ENCODE data around the gene NPDC1.

Gene NPDC1

GRCh38 chr9:137055385-137056364 is 9.7 kb upstream of the NPDC1 start:
- no peak for DNase-seq

GRCh38 chr9:137054932-137055384 is 9.0 kb upstream of the NPDC1 start:
- Histone ChIP-seq H3K4me1 (ENCODE audit: low read length) (no peaks in the 10 kb centered on the region), H3K4me2 (ENCODE audit: low read depth, low read length) (no peak overlapping the region), H4K20me1 (ENCODE audit: insufficient read depth, low read length) (no peaks in the 10 kb centered on the region), H3K79me2 (ENCODE audit: low read length) (no peaks in the 10 kb centered on the region), H2AFZ (ENCODE audit: low read length) (no peak overlapping the region), H3K27ac (ENCODE audit: low read length) (no peak overlapping the region), H3F3A (ENCODE audit: insufficient read depth, low read length) (no peaks in the 10 kb centered on the region), H3K27me3 (replicated peaks; ENCODE audit: insufficient read depth, low read length) (peaks cover 72% of the 10 kb centered on the region), H3K9me2 (replicated peaks; ENCODE audit: insufficient read depth, low read length) (no peaks in the 10 kb centered on the region), H3K9me3 (replicated peaks; ENCODE audit: insufficient read depth, low read length) (no peaks in the 10 kb centered on the region), H3K9ac (ENCODE audit: low read length) (no peak overlapping the region), H3K36me3 (replicated peaks; ENCODE audit: insufficient read depth, low read length) (no peaks in the 10 kb centered on the region), H3K4me3 (ENCODE audit: low read length) (no peak overlapping the region)
- TF ChIP-seq EZH2 (optimal IDR thresholded peaks at IDR 0.05; ENCODE audit: low read depth, low read length) (no peak), EZH2phosphoT487 (IDR thresholded peaks at IDR 0.05; ENCODE audit: low read length) (no peak), CTCF (IDR thresholded peaks at IDR 0.05; ENCODE audit: low read length) (no peak)
- DNase-seq, result no peak

More at GRCh38 chr9:137055385-137056364, 9.7 kb upstream of the NPDC1 start:
- Histone ChIP-seq H3K36me3 (replicated peaks; ENCODE audit: insufficient read depth, low read length) (no peaks in the 10 kb centered on the region), H3K9ac (ENCODE audit: low read length) (no peak overlapping the region), H3K27ac (ENCODE audit: low read length) (no peak overlapping the region), H3K9me3 (replicated peaks; ENCODE audit: insufficient read depth, low read length) (no peaks in the 10 kb centered on the region), H3K4me2 (ENCODE audit: low read depth, low read length) (no peak overlapping the region), H3K79me2 (ENCODE audit: low read length) (no peaks in the 10 kb centered on the region), H2AFZ (ENCODE audit: low read length) (no peak overlapping the region), H3F3A (ENCODE audit: insufficient read depth, low read length) (no peaks in the 10 kb centered on the region), H3K27me3 (replicated peaks; ENCODE audit: insufficient read depth, low read length) (peaks cover 71% of the 10 kb centered on the region), H3K4me1 (ENCODE audit: low read length) (no peaks in the 10 kb centered on the region), H4K20me1 (ENCODE audit: insufficient read depth, low read length) (no peaks in the 10 kb centered on the region), H3K4me3 (ENCODE audit: low read length) (no peak overlapping the region), H3K9me2 (replicated peaks; ENCODE audit: insufficient read depth, low read length) (no peaks in the 10 kb centered on the region)
- no peak for TF ChIP-seq CTCF (IDR thresholded peaks at IDR 0.05; ENCODE audit: low read length)
- TF ChIP-seq EZH2phosphoT487 (IDR thresholded peaks at IDR 0.05; ENCODE audit: low read length), result no peak

GRCh38 chr9:137053944-137054931 is 8.3 kb upstream of the NPDC1 start, which contains the start of gene ENTPD2:
ENTPD2 (minus strand) TSS chr9:137054061; CDS start chr9:137053997, 64 bp downstream.
- H3K36me3 ChIP-seq (replicated peaks; ENCODE audit: insufficient read depth, low read length), result no peaks in the 10 kb centered on the region
- H3K4me3 ChIP-seq (ENCODE audit: low read length), result peak within 1 kb of the TSS; percentile 53
- peak within 1 kb of the TSS; percentile 65; the same call in 1 of the 2 replicates for H2AFZ ChIP-seq (ENCODE audit: low read length)
- H3K9me3 ChIP-seq (replicated peaks; ENCODE audit: insufficient read depth, low read length), result no peaks in the 10 kb centered on the region
- no peaks in the 10 kb centered on the region for H3F3A ChIP-seq (ENCODE audit: insufficient read depth, low read length)
- H3K4me2 ChIP-seq (ENCODE audit: low read depth, low read length), result peak within 1 kb of the TSS; percentile 77
- no peak within 1 kb of the TSS for H3K27ac ChIP-seq (ENCODE audit: low read length)
- TF ChIP-seq EZH2phosphoT487 (IDR thresholded peaks at IDR 0.05; ENCODE audit: low read length), result no peak
- TF ChIP-seq CTCF (IDR thresholded peaks at IDR 0.05; ENCODE audit: low read length), result no peak
- TF ChIP-seq EZH2 (optimal IDR thresholded peaks at IDR 0.05; ENCODE audit: low read depth, low read length), result no peak
- no peaks in the 10 kb centered on the region for H3K9me2 ChIP-seq (replicated peaks; ENCODE audit: insufficient read depth, low read length)
- no peak within 1 kb of the TSS; the same call in 1 of the 2 replicates for H3K9ac ChIP-seq (ENCODE audit: low read length)
- H4K20me1 ChIP-seq (ENCODE audit: insufficient read depth, low read length), result no peaks in the 10 kb centered on the region
- H3K79me2 ChIP-seq (ENCODE audit: low read length), result no peaks in the 10 kb centered on the region
- no peaks in the 10 kb centered on the region for H3K4me1 ChIP-seq (ENCODE audit: low read length)
- H3K27me3 ChIP-seq (replicated peaks; ENCODE audit: insufficient read depth, low read length), result peaks cover 78% of the 10 kb centered on the region
- peak; percentile 57 for DNase-seq
